22Rv1 (cell line): Measurements from ENCODE around the gene NCKAP5.

Experiments used
- CTCF ChIP-seq: fragments of 450-650 bp; IDR thresholded peaks from 2 replicates; pipeline ENCODE4 v1.5.1; 2017; ENCODE audit warnings: mild to moderate bottlenecking
- ZFX ChIP-seq: fragments of 450-650 bp; IDR thresholded peaks from 2 replicates; pipeline ENCODE4 v1.6.1; 2017; ENCODE audit warnings: antibody characterized with exemption, borderline replicate concordance

- TF ChIP-seq CTCF (no peak), ZFX (no peak)
Observed at GRCh38 chr2:133602538-133602937, 34.3 kb upstream of the NCKAP5 start.
